HG03342 (cell line): ENCODE measurements around the gene DECR2.
A peak's percentile ranks its signal among the peaks of the same experiment; 100 is the strongest.

ENCODE experiments used
- ATAC-seq: cut with Tn5 transposase; IDR thresholded peaks from one replicate; pipeline ENCODE4 v1.9.1; 2021; ENCODE audit warnings: mild to moderate bottlenecking, moderate library complexity; ENCODE audit not compliant: unreplicated experiment

DECR2 gene

GRCh38 chr16:427250-427649, 25.6 kb downstream of the DECR2 start:
- no peak for ATAC-seq

GRCh38 chr16:430904-431303, 29.2 kb downstream of the DECR2 start:
- no peak for ATAC-seq

GRCh38 chr16:440627-441026, 38.9 kb downstream of the DECR2 start:
- ATAC-seq = no peak

GRCh38 chr16:441447-441846, 39.8 kb downstream of the DECR2 start:
- no peak for ATAC-seq

GRCh38 chr16:442976-443375, 41.3 kb downstream of the DECR2 start:
- no peak for ATAC-seq

- ATAC-seq = no peak
Measured at GRCh38 chr16:444027-444426, 42.3 kb downstream of the DECR2 start.

- no peak for ATAC-seq
Measured at GRCh38 chr16:445566-445965, 43.9 kb downstream of the DECR2 start.

- peak; percentile 49 for ATAC-seq
Measured at GRCh38 chr16:450385-450784, 48.7 kb downstream of the DECR2 start.

- no peak for ATAC-seq
Measured at GRCh38 chr16:450785-451512, 49.3 kb downstream of the DECR2 start.

- ATAC-seq = no peak
Measured at GRCh38 chr16:454397-454940, 52.8 kb downstream of the DECR2 start.

GRCh38 chr16:455453-455852, 53.8 kb downstream of the DECR2 start:
- no peak for ATAC-seq

GRCh38 chr16:456891-457483, 55.3 kb downstream of the DECR2 start:
- ATAC-seq = no peak

- no peak for ATAC-seq
Measured at GRCh38 chr16:457732-458400, 56.2 kb downstream of the DECR2 start.

- no peak for ATAC-seq
Measured at GRCh38 chr16:459761-460160, 58.1 kb downstream of the DECR2 start.

GRCh38 chr16:460787-461186, 59.1 kb downstream of the DECR2 start:
- ATAC-seq = no peak
